Vagina (tissue), 2 donors: ENCODE data around the gene CHRNB1. TPM values are rescaled to one million over a fixed set of nuclear protein-coding genes. Genes with fewer than 3 reads are reported as not detected.
"Not testable (repeated sequence)": the region's sequence is repeated elsewhere in the genome, so short reads cannot be mapped to it uniquely, and the experiment has no call there.

ENCODE experiments used
- DNase-seq, 2 donors: peaks; one replicate each; pipeline ENCODE4 v3.0.0-alpha.2; 2017; ENCODE audit errors: extremely low spot score in 2 of 2
- H3K27ac ChIP-seq: fragments of 200-600 bp; sonication (generic); one replicate; pipeline ENCODE4 v1.5.1; 2019
- H3K27me3 ChIP-seq: fragments of 200-600 bp; sonication (generic); one replicate; pipeline ENCODE4 v1.5.1; 2019
- H3K36me3 ChIP-seq, 2 donors: fragments of 200-600 bp; sonication (generic); one replicate each; pipeline ENCODE4 v1.5.1; 2017 to 2019
- H3K4me1 ChIP-seq: fragments of 200-600 bp; sonication (generic); one replicate; pipeline ENCODE4 v1.5.1; 2019
- H3K4me3 ChIP-seq, 2 donors: fragments of 200-600 bp; sonication (generic); 1 replicate in 1 of 2; 2 replicates in 1 of 2; pipeline ENCODE4 v1.5.1; 2016 to 2019
- H3K9me3 ChIP-seq: fragments of 200-600 bp; sonication (generic); one replicate; pipeline ENCODE4 v1.5.1; 2019
- POLR2A ChIP-seq, 2 donors: fragments of 450-650 bp; IDR thresholded peaks; one replicate each; pipeline ENCODE4 v1.6.1; 2017; ENCODE audit warnings: antibody characterized with exemption in 2 of 2, mild to moderate bottlenecking in 2 of 2, moderate library complexity in 2 of 2
- POLR2AphosphoS5 ChIP-seq, 2 donors: sonication (generic); formaldehyde crosslinking; IDR thresholded peaks; one replicate each; pipeline ENCODE4 v1.9.0; 2017; ENCODE audit warnings: antibody characterized with exemption in 2 of 2, mild to moderate bottlenecking in 2 of 2, low read depth in 1 of 2; ENCODE audit not compliant: insufficient read depth in 1 of 2
- intact Hi-C: fragments of 100-400 bp; cut with DNase I; formaldehyde crosslinking; loops from one replicate; pipeline ENCODE4 v1.15.1; 2023
- total RNA-seq: library from RNA; depleted of rRNA; stranded (reverse); fragments of >200 nt; gene quantifications from one replicate; pipeline ENCODE4 v1.2.3, GENCODE V29; 2016
- TF ChIP-seq, protein P1 (sequence below), 3 experiments: fragments of 450-650 bp in 2 of 3; fragments of 200-600 bp in 1 of 3; sonication (generic) in 1 of 3; IDR thresholded peaks; one replicate each; pipeline ENCODE4 v1.5.1; 2017 to 2019; ENCODE audit warnings: antibody characterized with exemption in 3 of 3, mild to moderate bottlenecking in 2 of 3, moderate library complexity in 2 of 3

The CHRNB1 gene
- total RNA-seq, 1 donor from 2014 or later, result 5.9 TPM

DNA sequence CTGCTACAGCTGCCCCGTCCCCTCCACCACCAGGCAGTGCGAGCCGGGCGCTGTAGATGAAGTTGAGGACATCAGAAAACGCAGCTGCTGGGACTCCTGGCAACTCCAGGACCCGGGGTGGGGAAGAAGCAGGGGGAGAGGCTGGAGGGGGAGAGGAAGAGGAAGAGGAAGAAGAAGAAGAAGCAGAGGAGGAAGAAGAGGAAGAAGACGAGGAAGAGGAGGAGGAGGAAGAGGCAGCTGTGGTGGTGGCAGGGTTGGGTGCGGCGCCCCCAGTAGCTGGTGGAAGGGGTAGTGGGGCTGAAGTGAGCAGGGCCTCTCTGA is 21.4 kb downstream of the CHRNB1 start:
- peak overlapping the region; percentile 60 for H3K27ac ChIP-seq
- no peaks in the 10 kb centered on the region for H3K9me3 ChIP-seq
- no peak for TF ChIP-seq POLR2AphosphoS5 (IDR thresholded peaks at IDR 0.05; ENCODE audit: insufficient read depth in 1 of 2, low read depth in 1 of 2)
- TF ChIP-seq, protein P1, sequence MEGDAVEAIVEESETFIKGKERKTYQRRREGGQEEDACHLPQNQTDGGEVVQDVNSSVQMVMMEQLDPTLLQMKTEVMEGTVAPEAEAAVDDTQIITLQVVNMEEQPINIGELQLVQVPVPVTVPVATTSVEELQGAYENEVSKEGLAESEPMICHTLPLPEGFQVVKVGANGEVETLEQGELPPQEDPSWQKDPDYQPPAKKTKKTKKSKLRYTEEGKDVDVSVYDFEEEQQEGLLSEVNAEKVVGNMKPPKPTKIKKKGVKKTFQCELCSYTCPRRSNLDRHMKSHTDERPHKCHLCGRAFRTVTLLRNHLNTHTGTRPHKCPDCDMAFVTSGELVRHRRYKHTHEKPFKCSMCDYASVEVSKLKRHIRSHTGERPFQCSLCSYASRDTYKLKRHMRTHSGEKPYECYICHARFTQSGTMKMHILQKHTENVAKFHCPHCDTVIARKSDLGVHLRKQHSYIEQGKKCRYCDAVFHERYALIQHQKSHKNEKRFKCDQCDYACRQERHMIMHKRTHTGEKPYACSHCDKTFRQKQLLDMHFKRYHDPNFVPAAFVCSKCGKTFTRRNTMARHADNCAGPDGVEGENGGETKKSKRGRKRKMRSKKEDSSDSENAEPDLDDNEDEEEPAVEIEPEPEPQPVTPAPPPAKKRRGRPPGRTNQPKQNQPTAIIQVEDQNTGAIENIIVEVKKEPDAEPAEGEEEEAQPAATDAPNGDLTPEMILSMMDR (IDR thresholded peaks at IDR 0.05), result no peak
- no peak for TF ChIP-seq POLR2A (IDR thresholded peaks at IDR 0.05)
- H3K27me3 ChIP-seq, result no peaks in the 10 kb centered on the region
- intact Hi-C loops, result no loop called here
- H3K4me1 ChIP-seq, result peaks cover 69% of the 10 kb centered on the region
- H3K36me3 ChIP-seq, result peaks cover 0 to 47% of the 10 kb centered on the region in 2 donors
- H3K4me3 ChIP-seq, result no peak overlapping the region
- no peak for DNase-seq

DNA sequence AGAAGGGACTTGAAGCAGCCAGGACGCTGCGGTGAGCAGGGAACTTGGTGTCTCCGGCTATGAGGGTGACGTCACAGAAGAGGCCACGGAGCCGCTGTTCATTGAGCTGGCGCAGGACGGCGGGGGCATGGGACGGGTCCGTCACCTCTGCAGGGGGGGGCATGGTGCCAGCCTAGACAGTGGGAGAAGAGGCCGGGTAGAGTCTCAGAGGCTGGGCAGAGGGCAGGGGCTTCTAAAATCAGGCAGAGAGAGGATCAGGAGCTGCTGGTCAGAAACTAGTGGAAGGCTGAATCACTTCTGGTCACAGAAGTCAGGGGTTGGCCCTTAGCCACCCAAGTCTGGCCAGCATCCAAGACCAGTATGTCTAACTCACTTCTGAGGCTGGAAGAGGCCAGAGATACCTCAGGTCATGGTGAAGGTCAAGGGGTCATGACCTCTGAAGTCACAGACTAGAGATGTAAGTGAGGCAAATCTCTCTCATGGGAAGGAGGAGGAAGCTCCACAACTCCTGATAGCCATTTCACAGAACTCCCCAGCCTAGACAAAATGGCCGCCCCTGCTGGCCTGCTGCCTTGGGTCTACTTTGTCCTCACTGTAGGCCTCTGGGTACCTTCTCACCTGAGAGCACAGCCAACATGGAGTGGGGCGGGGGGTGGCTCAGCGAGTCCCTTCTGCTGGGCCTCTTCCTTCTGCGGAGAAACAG is 21.9 kb downstream of the CHRNB1 start:
- no peaks in the 10 kb centered on the region for H3K9me3 ChIP-seq
- TF ChIP-seq POLR2A (IDR thresholded peaks at IDR 0.05) (no peak), POLR2AphosphoS5 (IDR thresholded peaks at IDR 0.05; ENCODE audit: insufficient read depth in 1 of 2, low read depth in 1 of 2) (peak in 1 of 2 donors; percentile 17)
- TF ChIP-seq, protein P1 (IDR thresholded peaks at IDR 0.05), result no peak
- H3K36me3 ChIP-seq, result peaks cover 0 to 43% of the 10 kb centered on the region in 2 donors
- no peaks in the 10 kb centered on the region for H3K27me3 ChIP-seq
- H3K4me1 ChIP-seq, result peaks cover 69% of the 10 kb centered on the region
- peak overlapping the region; percentile 60 for H3K27ac ChIP-seq
- intact Hi-C loops, result no loop called here
- no peak overlapping the region for H3K4me3 ChIP-seq
- no peak for DNase-seq

DNA sequence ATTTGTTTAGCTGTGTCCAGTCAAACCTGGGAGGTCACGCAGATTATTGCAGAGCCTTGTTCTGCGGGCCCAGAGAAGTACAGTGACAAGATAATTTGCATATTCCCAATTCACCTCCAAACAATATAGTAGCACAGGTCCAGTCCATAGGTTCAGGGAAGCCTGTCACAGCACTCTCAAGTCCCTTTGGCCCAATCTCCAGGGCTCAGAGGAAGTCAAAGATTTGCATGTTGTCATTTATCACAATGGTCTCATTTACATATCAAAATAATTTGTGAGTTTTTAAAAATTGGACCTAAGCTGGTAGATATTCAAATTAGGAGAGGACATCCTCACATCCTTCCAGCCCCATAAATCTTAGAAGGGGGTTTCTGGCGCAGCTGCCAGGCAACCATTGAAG is 22.6 kb downstream of the CHRNB1 start:
- peaks cover 72% of the 10 kb centered on the region for H3K4me1 ChIP-seq
- intact Hi-C loops, result no loop called here
- H3K27ac ChIP-seq, result peak overlapping the region; percentile 60
- no peaks in the 10 kb centered on the region for H3K27me3 ChIP-seq
- no peak for DNase-seq
- no peak for TF ChIP-seq POLR2A (IDR thresholded peaks at IDR 0.05)
- TF ChIP-seq, protein P1 (IDR thresholded peaks at IDR 0.05), result no peak
- peaks cover 0 to 36% of the 10 kb centered on the region in 2 donors for H3K36me3 ChIP-seq
- no peak overlapping the region for H3K4me3 ChIP-seq
- H3K9me3 ChIP-seq, result no peaks in the 10 kb centered on the region

DNA sequence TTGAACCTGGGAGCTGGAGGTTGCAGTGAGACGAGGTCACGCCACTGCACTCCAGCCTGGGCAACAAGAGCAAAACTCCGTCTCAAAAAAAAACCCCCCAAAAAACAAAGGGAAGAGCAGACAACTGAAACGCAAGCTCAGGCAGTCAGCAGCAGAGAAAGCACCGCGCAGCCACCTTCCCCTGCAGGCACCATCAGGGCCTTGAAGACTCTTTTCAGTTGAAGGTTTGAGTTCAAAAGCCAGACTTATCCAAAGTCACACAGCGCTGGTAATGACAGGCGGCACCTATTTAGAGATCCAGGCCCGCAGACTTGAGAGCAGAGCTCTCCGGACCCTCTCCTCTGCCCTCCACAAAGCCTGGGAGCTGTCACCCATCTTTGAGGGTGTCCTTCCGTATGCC is 23.4 kb downstream of the CHRNB1 start:
- no peak for DNase-seq
- Histone ChIP-seq H3K4me3 (no peak overlapping the region), H3K27me3 (no peaks in the 10 kb centered on the region), H3K27ac (no peak overlapping the region), H3K36me3 (peaks cover 0 to 28% of the 10 kb centered on the region in 2 donors), H3K4me1 (peaks cover 68% of the 10 kb centered on the region), H3K9me3 (no peaks in the 10 kb centered on the region)
- TF ChIP-seq POLR2AphosphoS5 (IDR thresholded peaks at IDR 0.05; ENCODE audit: insufficient read depth in 1 of 2, low read depth in 1 of 2) (no peak), POLR2A (IDR thresholded peaks at IDR 0.05) (no peak)
- TF ChIP-seq, protein P1 (IDR thresholded peaks at IDR 0.05), result no peak
- intact Hi-C loops, result no loop called here

DNA sequence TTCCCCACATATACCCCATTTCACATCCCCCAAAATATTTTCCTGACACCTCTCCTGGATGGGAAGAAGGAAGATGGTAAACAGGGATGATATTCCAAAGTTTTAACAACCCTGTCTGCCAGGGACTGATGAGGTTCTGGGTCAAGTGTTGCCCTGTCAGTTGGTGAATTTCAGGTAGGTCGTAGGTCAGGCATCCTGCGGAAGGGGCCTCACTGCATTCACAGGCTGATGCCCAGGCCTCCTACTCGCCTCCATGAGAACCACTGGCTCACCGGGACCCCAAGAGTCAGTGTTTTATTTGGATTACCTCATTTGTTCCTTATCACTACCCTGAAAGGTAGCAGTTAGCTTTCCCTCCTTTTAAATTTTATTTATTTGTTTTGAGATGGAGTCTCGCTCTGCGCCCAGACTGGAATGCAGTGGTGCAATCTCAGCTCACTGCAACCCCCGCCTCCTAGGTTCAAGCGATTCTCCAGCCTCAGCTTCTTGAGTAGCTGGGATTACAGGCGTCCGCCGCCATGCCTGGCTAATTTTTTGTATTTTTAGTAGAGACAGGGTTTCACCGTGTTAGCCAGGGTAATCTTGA is 24.0 kb downstream of the CHRNB1 start:
- H3K4me1 ChIP-seq, result peaks cover 71% of the 10 kb centered on the region
- H3K27ac ChIP-seq, result no peak overlapping the region
- TF ChIP-seq, protein P1 (IDR thresholded peaks at IDR 0.05), result no peak
- TF ChIP-seq POLR2AphosphoS5 (IDR thresholded peaks at IDR 0.05; ENCODE audit: insufficient read depth in 1 of 2, low read depth in 1 of 2), result no peak
- no peak for TF ChIP-seq POLR2A (IDR thresholded peaks at IDR 0.05)
- H3K27me3 ChIP-seq, result no peaks in the 10 kb centered on the region
- no peaks in the 10 kb centered on the region for H3K9me3 ChIP-seq
- no peak for DNase-seq
- intact Hi-C loops, result no loop called here
- H3K36me3 ChIP-seq, result peaks cover 0 to 23% of the 10 kb centered on the region in 2 donors
- no peak overlapping the region for H3K4me3 ChIP-seq

DNA sequence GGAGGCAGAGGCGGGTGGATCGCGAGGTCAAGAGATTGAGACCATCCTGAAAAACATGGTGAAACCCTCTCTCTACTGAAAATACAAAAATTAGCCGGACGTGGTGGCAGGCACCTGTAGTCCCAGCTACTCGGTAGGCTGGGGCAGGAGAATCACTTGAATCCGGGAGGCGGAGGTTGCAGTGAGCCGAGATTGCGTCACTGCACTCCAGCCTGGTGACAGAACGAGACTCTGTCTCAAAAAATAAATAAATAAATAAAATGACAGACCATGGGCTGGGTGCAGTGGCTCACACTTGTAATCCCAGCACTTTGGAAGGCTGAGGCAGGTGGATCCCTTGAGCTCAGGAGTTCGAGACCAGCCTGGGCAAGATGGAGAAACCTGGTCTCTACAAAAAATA is 25.0 kb downstream of the CHRNB1 start:
- peaks cover 0 to 23% of the 10 kb centered on the region in 2 donors for H3K36me3 ChIP-seq
- peaks cover 81% of the 10 kb centered on the region for H3K4me1 ChIP-seq
- H3K27me3 ChIP-seq, H3K27ac ChIP-seq, H3K4me3 ChIP-seq, DNase-seq, H3K9me3 ChIP-seq, intact Hi-C loops: not testable (repeated sequence)

DNA sequence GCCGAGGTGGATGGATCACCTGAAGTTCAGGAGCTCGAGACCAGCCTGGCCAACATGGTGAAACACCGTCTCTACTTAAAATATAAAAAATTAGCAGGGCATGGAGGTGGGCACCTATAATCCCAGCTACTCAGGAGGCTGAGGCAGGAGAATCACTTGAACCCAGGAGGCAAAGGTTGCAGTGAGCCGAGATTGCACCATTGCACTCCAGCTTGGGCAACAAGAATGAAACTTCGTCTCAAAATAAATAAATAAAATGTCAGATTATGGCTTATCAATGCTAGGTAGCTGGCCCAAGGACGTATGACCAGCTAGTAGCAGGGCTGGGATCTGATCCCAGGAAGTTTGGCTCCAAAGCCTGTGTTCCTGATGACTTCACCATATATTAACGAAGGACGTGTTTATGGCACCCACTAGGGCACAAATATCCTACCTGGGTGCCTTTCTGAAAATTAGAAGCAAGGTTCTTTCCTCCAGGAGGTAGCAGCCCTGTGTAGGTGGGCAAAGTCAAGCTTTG is 25.7 kb downstream of the CHRNB1 start:
- H3K4me3 ChIP-seq, H3K9me3 ChIP-seq, H3K27ac ChIP-seq, intact Hi-C loops, DNase-seq, H3K27me3 ChIP-seq: not testable (repeated sequence)
- Histone ChIP-seq H3K36me3 (peaks cover 0 to 18% of the 10 kb centered on the region in 2 donors), H3K4me1 (peaks cover 86% of the 10 kb centered on the region)
